GM12892 (cell line): ENCODE results near the gene SUPT5H.

Source experiments
- DNase-seq: peaks from one replicate; pipeline ENCODE4 v3.0.0; 2011; ENCODE audit not compliant: insufficient read length
- FAIRE-seq: peaks from 2 replicates; lab custom pipeline; 2011; peaks lifted over from hg19 to GRCh38; lab: Jason Lieb, UNC
- POLR2A ChIP-seq: IDR thresholded peaks from 2 replicates; pipeline ENCODE4 v1.6.1; 2011; ENCODE audit warnings: low read depth, low read length, control low read depth
- POLR2AphosphoS5 ChIP-seq: IDR thresholded peaks from 2 replicates; pipeline ENCODE4 v1.6.1; 2011; ENCODE audit warnings: low read depth, low read length, control low read depth
- TAF1 ChIP-seq: IDR thresholded peaks from 2 replicates; pipeline ENCODE4 v1.6.1; 2011; ENCODE audit warnings: low read depth, mild to moderate bottlenecking, control low read depth, low read length, borderline replicate concordance

Gene SUPT5H

DNA sequence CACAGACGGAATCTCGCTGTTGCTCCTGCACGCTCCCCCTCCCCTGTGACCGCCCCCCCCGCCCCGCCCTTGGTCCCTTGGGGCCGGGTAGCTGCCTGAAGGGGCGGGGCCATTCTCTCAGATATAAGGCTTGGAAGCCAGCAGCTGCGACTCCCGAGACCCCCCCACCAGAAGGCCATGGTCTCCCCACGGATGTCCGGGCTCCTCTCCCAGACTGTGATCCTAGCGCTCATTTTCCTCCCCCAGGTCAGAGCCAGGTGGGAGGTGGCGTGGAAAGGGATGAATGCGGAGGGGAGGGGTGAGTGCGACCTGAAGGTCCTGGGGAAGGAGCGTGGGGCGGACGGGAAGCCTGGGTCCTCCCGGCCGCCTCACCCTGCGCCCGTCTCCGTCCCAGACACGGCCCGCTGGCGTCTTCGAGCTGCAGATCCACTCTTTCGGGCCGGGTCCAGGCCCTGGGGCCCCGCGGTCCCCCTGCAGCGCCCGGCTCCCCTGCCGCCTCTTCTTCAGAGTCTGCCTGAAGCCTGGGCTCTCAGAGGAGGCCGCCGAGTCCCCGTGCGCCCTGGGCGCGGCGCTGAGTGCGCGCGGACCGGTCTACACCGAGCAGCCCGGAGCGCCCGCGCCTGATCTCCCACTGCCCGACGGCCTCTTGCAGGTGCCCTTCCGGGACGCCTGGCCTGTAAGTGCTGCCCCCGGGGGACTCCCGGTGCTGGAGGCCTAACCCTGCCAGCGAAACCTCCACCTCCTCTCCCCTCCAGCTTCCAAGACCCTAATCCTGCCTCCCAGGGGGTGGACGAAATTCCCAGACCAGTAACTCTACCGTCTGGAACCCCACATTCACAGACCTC lies 53.6 kb downstream of the SUPT5H start, which contains the start of gene DLL3:
Gene DLL3, plus strand, starts transcription at position 150 of the 845 bp plus-strand sequence. Its CDS starts 28 bp downstream, at position 178.
- no peak for FAIRE-seq
- DNase-seq = no peak
- TF ChIP-seq POLR2A (no peak), TAF1 (no peak), POLR2AphosphoS5 (no peak)

DNA sequence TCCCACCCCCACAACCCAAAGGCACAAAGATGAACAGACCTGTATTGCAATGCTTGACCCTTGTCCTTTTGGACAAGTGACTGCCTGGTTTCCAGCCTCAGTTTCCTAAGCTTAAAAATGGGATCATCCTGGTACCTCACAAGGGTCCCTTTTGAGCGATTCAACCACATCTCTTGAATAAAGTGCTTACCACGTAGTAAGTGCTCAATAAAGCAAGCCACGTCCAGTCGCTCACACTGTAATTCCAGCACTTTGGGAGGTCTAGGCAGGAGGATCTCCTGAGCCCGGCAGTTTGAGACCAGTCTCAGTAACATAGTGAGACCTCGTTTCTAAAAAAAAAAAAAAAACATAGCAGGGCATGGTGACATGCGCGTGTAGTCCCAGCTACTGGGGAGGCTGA lies 54.5 kb downstream of the SUPT5H start:
- FAIRE-seq = no peak

DNA sequence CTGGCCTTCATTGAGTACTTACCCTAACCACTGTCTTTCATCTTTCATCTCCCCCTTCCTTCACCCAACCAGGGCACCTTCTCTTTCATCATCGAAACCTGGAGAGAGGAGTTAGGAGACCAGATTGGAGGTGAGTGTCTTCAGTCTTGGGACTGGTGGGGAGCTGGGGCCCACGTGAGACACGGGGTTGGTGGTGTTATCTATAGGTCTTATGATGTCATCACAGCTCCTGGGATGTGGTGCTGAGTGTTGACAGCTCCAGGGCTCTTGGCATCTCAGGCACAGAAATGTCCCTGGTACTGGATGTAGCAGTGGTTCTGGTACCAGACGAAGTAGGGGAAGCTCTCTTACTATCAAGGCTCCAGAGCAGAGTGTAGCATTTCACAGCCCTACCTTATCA lies 55.2 kb downstream of the SUPT5H start:
- TF ChIP-seq POLR2AphosphoS5 (no peak), TAF1 (no peak), POLR2A (no peak)
- FAIRE-seq = no peak
- DNase-seq = no peak

More for the DNA sequence above, 54.5 kb downstream of the SUPT5H start:
- TF ChIP-seq TAF1 (no peak), POLR2AphosphoS5 (no peak), POLR2A (no peak)
- no peak for DNase-seq

DNA sequence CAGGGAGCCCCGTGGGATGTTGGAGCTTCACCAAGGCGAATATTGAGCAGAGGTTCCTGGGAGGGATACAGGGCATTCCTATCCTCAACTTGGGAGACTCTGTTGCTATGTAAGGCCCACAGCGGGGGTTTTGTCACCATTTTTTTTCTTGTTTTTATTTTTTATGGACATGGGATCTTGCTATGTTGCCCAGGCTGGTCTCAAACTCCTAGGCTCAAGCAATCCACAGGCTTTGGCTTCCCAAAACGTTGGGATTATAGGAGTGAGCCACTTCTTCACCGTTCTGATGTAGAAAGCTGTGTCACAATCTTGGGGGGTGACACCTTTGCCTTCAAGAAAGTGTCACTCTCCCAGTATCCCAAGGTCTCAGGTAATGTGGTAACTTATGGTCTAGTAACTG lies 56.0 kb downstream of the SUPT5H start:
- DNase-seq = no peak
- FAIRE-seq = no peak
- TF ChIP-seq POLR2A = no peak

DNA sequence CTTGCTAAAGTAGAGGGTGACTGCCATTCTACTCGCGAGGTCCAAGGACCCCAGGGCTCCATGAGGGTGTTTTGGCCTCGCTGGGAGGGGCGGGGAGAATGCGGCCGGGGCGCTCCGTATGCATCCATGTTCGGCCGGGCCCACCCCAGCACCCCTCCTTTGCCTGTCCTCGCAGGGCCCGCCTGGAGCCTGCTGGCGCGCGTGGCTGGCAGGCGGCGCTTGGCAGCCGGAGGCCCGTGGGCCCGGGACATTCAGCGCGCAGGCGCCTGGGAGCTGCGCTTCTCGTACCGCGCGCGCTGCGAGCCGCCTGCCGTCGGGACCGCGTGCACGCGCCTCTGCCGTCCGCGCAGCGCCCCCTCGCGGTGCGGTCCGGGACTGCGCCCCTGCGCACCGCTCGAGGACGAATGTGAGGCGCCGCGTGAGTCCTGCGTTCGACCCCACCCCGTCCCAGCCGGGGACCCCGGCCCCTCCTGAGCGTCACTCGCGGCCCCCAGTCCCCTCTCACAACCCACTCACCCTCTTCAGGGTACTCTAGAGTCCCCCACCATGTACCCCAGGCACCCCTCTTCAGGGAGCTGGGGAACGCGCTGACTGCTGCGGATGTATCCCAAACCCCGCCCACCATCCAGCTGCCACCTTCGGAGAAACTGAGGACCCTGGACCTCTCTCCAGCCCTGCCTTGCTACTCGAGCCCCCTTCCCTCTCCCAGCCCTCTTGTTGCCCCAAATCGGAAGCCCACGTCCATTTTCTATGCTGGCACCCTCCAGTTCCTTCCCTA lies 57.4 kb downstream of the SUPT5H start:
- FAIRE-seq (peak; percentile 93), DNase-seq (peak; percentile 88)
- no peak for TF ChIP-seq POLR2AphosphoS5
- no peak for TF ChIP-seq TAF1
- TF ChIP-seq POLR2A = no peak

DNA sequence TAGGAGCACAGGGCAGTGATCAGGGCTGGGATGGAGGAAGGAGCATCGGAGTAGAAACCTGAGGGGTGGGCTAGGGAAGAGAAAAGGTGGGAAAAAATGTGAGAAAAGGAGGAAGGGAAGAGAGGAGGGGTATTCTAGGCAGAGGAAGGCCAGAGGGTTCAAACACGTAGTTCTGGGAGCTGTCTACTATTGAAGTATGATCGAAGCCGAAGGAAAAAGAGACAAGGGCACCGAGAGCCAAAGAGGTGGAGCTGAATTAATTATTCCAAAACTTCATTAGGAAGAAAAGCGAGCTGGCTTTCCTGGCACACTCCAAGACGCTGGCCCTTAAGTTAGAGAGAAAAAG lies 61.2 kb downstream of the SUPT5H start:
- TF ChIP-seq POLR2AphosphoS5 (no peak), TAF1 (no peak), POLR2A (no peak)
- DNase-seq = no peak
- FAIRE-seq = no peak

DNA sequence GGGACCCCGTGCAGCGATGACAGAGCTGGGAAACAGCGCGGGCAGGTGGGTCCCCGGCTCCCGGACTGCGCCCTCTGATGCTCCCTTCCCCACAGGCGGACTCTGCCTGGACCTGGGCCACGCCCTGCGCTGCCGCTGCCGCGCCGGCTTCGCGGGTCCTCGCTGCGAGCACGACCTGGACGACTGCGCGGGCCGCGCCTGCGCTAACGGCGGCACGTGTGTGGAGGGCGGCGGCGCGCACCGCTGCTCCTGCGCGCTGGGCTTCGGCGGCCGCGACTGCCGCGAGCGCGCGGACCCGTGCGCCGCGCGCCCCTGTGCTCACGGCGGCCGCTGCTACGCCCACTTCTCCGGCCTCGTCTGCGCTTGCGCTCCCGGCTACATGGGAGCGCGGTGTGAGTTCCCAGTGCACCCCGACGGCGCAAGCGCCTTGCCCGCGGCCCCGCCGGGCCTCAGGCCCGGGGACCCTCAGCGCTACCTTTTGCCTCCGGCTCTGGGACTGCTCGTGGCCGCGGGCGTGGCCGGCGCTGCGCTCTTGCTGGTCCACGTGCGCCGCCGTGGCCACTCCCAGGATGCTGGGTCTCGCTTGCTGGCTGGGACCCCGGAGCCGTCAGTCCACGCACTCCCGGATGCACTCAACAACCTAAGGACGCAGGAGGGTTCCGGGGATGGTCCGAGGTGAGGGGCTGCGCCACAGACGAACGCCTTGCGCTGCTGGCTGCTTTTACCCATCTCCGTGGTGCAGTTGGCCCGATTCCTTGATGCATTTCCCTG lies 61.7 kb downstream of the SUPT5H start:
- peak; percentile 88 for FAIRE-seq
- peak; percentile 86 for DNase-seq
- TF ChIP-seq POLR2A (no peak; the same call in 1 of the 2 replicates), TAF1 (no peak), POLR2AphosphoS5 (no peak)

DNA sequence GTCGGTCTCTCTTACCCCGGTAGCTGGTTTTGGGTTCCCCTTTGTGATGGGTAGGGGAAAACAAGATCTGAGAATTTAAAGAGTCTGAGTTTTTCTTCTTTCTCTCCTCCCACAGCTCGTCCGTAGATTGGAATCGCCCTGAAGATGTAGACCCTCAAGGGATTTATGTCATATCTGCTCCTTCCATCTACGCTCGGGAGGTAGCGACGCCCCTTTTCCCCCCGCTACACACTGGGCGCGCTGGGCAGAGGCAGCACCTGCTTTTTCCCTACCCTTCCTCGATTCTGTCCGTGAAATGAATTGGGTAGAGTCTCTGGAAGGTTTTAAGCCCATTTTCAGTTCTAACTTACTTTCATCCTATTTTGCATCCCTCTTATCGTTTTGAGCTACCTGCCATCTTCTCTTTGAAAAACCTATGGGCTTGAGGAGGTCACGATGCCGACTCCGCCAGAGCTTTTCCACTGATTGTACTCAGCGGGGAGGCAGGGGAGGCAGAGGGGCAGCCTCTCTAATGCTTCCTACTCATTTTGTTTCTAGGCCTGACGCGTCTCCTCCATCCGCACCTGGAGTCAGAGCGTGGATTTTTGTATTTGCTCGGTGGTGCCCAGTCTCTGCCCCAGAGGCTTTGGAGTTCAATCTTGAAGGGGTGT lies 62.5 kb downstream of the SUPT5H start:
- TF ChIP-seq POLR2AphosphoS5 (no peak), POLR2A (no peak), TAF1 (no peak)
- FAIRE-seq (no peak), DNase-seq (no peak)

DNA sequence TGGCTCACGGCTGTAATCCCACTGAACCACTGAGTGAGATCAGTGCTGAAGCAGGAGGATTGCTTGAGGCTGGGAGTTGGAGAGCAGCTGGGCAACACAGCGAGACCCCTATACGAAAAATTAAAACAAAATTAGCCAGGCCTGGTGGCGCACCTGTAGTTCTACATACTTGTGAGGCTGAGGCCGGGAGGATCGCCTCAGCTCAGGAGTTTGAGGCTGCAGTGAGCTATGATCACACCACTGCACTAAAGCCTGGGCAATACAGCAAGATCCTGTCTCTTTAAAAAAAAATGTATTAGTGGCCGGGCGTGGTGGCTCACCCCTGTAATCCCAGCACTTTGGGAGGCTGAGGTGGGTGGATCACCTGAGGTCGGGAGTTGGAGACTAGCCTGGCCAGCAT lies 63.2 kb downstream of the SUPT5H start:
- FAIRE-seq = no peak
- DNase-seq = no peak
- no peak for TF ChIP-seq POLR2A
- TF ChIP-seq TAF1 = no peak
- no peak for TF ChIP-seq POLR2AphosphoS5

DNA sequence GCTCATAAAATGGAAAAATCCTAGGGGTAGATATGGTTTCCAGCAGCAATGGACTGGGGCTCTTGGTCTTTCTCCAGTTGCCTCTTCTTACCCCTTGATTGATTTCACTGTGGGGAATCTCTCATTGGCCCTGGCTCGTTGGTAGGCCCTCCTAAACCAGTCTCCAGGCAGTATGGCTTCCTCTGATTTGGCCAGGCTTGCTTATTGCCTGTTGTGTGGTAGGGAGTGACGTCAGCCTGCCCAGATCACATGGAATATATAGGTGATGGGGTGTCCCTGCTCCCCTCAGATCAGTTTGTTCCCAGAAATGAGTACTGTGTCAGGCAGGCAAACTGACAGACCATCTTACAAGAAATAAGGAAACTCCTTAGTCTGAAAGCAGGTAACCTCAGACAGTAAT lies 63.9 kb downstream of the SUPT5H start:
- TF ChIP-seq TAF1 = no peak
- no peak for TF ChIP-seq POLR2AphosphoS5
- FAIRE-seq = no peak
- no peak for DNase-seq

DNA sequence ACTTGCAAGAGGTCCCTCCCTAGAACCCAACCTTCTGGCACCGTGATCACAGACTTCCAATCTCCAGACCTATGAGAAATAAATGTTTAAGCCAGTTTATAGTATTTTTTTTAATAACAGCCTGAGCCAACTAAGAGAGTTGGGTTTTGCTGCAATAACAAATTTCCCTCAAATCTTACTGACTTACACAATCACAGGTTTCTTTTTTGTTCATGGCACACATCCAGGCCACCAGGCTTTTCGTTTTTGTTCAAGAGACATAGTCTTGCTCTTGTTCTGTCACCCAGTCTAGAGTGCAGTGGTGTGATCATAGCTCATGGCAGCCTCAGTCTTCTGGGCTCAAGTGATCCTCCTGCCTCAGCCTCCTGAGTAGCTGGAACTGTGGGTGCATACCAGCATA lies 67.6 kb downstream of the SUPT5H start:
- TF ChIP-seq POLR2A (no peak), TAF1 (no peak), POLR2AphosphoS5 (no peak)
- DNase-seq = no peak
- no peak for FAIRE-seq
